DOHH2 (cell line): ENCODE data around the gene RYR2.

Experiments
- CTCF ChIP-seq: fragments of 200-600 bp; sonication (generic); IDR thresholded peaks from one replicate; pipeline ENCODE4 v1.5.1; 2014; ENCODE audit warnings: antibody characterized with exemption, mild to moderate bottlenecking, low read depth, low read length; ENCODE audit not compliant: poor library complexity, severe bottlenecking
- EZH2phosphoT487 ChIP-seq: fragments of 200-600 bp; sonication (generic); IDR thresholded peaks from 2 replicates; pipeline ENCODE4 v1.6.1; 2017; ENCODE audit warnings: borderline replicate concordance, mild to moderate bottlenecking, antibody characterized with exemption, low read length, moderate library complexity, mixed read lengths

- no peak for TF ChIP-seq CTCF
- no peak for TF ChIP-seq EZH2phosphoT487
Observed at GRCh38 chr1:237293804-237294203, 251.8 kb downstream of the RYR2 start.
